OCI-LY1 (cell line): Measurements from ENCODE around the gene SMC6.

Experiments used
- H2AFZ ChIP-seq: fragments of 200-600 bp; sonication (generic), shearing (Covaris generic); 2 replicates; pipeline ENCODE4 v1.6.0; 2014; ENCODE audit warnings: antibody characterized with exemption, mild to moderate bottlenecking, low read length
- H3F3A ChIP-seq: fragments of 200-600 bp; sonication (generic), shearing (Covaris generic); 2 replicates; pipeline ENCODE4 v1.6.0; 2014; ENCODE audit warnings: mild to moderate bottlenecking, antibody characterized with exemption, low read length, moderate library complexity; ENCODE audit not compliant: insufficient read depth
- H3K27ac ChIP-seq: fragments of 200-600 bp; sonication (generic); 2 replicates; pipeline ENCODE4 v1.5.1; 2014; ENCODE audit warnings: low read length, mixed run types, mild to moderate bottlenecking, low read depth; ENCODE audit not compliant: poor library complexity, severe bottlenecking
- H3K27me3 ChIP-seq: fragments of 200-600 bp; sonication (generic); 2 replicates; pipeline ENCODE4 v1.6.0; 2014; ENCODE audit warnings: antibody characterized with exemption, mild to moderate bottlenecking, low read length, moderate library complexity; ENCODE audit not compliant: insufficient read depth
- H3K36me3 ChIP-seq: fragments of 200-600 bp; sonication (generic); 2 replicates; pipeline ENCODE4 v1.6.1; 2014; ENCODE audit warnings: mild to moderate bottlenecking, antibody characterized with exemption, low read length, moderate library complexity, mixed read lengths; ENCODE audit not compliant: insufficient read depth
- H3K4me1 ChIP-seq: fragments of 200-600 bp; sonication (generic); 2 replicates; pipeline ENCODE4 v1.5.1; 2014; ENCODE audit warnings: mild to moderate bottlenecking, low read length, moderate library complexity; ENCODE audit not compliant: insufficient read depth, severe bottlenecking
- H3K4me2 ChIP-seq: fragments of 200-600 bp; sonication (generic), shearing (Covaris generic); 2 replicates; pipeline ENCODE4 v1.6.1; 2014; ENCODE audit warnings: low read length
- H3K4me3 ChIP-seq: fragments of 200-600 bp; sonication (generic); 2 replicates; pipeline ENCODE4 v1.5.1; 2014; ENCODE audit warnings: low read length, low read depth, mild to moderate bottlenecking, mixed read lengths; ENCODE audit not compliant: poor library complexity, severe bottlenecking
- H3K79me2 ChIP-seq: fragments of 200-600 bp; shearing (Covaris generic); 2 replicates; pipeline ENCODE4 v1.6.1; 2016; ENCODE audit warnings: mixed run types, low read length, mixed read lengths; ENCODE audit not compliant: insufficient read depth
- H3K9ac ChIP-seq: fragments of 200-600 bp; sonication (generic), shearing (Covaris generic); 2 replicates; pipeline ENCODE4 v1.6.1; 2014; ENCODE audit warnings: mild to moderate bottlenecking, low read length, mixed read lengths
- H3K9me2 ChIP-seq: fragments of 200-600 bp; sonication (generic), shearing (Covaris generic); 2 replicates; pipeline ENCODE4 v1.6.1; 2014; ENCODE audit warnings: low read depth, mild to moderate bottlenecking, low read length, mixed read lengths
- H3K9me3 ChIP-seq: fragments of 200-600 bp; shearing (Covaris generic); 2 replicates; pipeline ENCODE4 v1.6.1; 2014; ENCODE audit warnings: low read length, mixed read lengths
- H4K20me1 ChIP-seq: fragments of 200-600 bp; sonication (generic), shearing (Covaris generic); 2 replicates; pipeline ENCODE4 v1.6.0; 2016; ENCODE audit warnings: mild to moderate bottlenecking, low read length; ENCODE audit not compliant: insufficient read depth
- CTCF ChIP-seq: fragments of 200-600 bp; sonication (generic), shearing (Covaris generic); IDR thresholded peaks from 2 replicates; pipeline ENCODE4 v1.5.1; 2017; ENCODE audit warnings: mild to moderate bottlenecking, antibody characterized with exemption, low read length, moderate library complexity, mixed read lengths
- EZH2 ChIP-seq: fragments of 200-600 bp; sonication (generic), shearing (Covaris generic); IDR thresholded peaks from 2 replicates; pipeline ENCODE4 v1.8.0; 2017; ENCODE audit warnings: borderline replicate concordance, mixed run types, mild to moderate bottlenecking, antibody characterized with exemption, low read length, moderate library complexity, mixed read lengths

SMC6 gene

GRCh38 chr2:17657759-17658158 is 95.9 kb downstream of the SMC6 start:
- no peaks in the 10 kb centered on the region for H3F3A ChIP-seq
- no peak overlapping the region for H2AFZ ChIP-seq
- H3K9me2 ChIP-seq, result no peaks in the 10 kb centered on the region
- H3K4me1 ChIP-seq, result no peaks in the 10 kb centered on the region
- no peak overlapping the region for H3K4me2 ChIP-seq
- no peaks in the 10 kb centered on the region for H3K9me3 ChIP-seq
- no peak overlapping the region for H3K9ac ChIP-seq
- no peak overlapping the region for H3K27ac ChIP-seq
- TF ChIP-seq EZH2 (no peak), CTCF (no peak)
- peaks cover under 1% of the 10 kb centered on the region; the same call in 1 of the 2 replicates for H3K36me3 ChIP-seq
- no peak overlapping the region for H3K4me3 ChIP-seq
- no peaks in the 10 kb centered on the region for H4K20me1 ChIP-seq
- H3K27me3 ChIP-seq, result no peaks in the 10 kb centered on the region
- no peaks in the 10 kb centered on the region for H3K79me2 ChIP-seq

GRCh38 chr2:17652681-17653394 is 100.8 kb downstream of the SMC6 start:
- Histone ChIP-seq H3K9me2 (no peaks in the 10 kb centered on the region), H3K9ac (no peak overlapping the region), H3K4me2 (no peak overlapping the region), H2AFZ (no peak overlapping the region), H3K4me1 (no peaks in the 10 kb centered on the region), H3K27ac (no peak overlapping the region), H4K20me1 (no peaks in the 10 kb centered on the region), H3K4me3 (no peak overlapping the region), H3F3A (no peaks in the 10 kb centered on the region), H3K27me3 (no peaks in the 10 kb centered on the region), H3K9me3 (no peaks in the 10 kb centered on the region), H3K36me3 (no peaks in the 10 kb centered on the region), H3K79me2 (no peaks in the 10 kb centered on the region)
- TF ChIP-seq CTCF (no peak), EZH2 (no peak)

GRCh38 chr2:17649026-17649425 is 104.6 kb downstream of the SMC6 start:
- no peaks in the 10 kb centered on the region for H4K20me1 ChIP-seq
- H3K4me2 ChIP-seq, result no peak overlapping the region
- no peak overlapping the region for H3K27ac ChIP-seq
- no peak overlapping the region for H2AFZ ChIP-seq
- no peaks in the 10 kb centered on the region for H3K79me2 ChIP-seq
- H3K4me1 ChIP-seq, result peaks cover 4% of the 10 kb centered on the region
- no peaks in the 10 kb centered on the region for H3F3A ChIP-seq
- no peaks in the 10 kb centered on the region for H3K27me3 ChIP-seq
- no peak for TF ChIP-seq CTCF
- no peak for TF ChIP-seq EZH2
- H3K9ac ChIP-seq, result no peak overlapping the region
- H3K9me3 ChIP-seq, result no peaks in the 10 kb centered on the region
- no peaks in the 10 kb centered on the region for H3K36me3 ChIP-seq
- H3K4me3 ChIP-seq, result no peak overlapping the region
- no peaks in the 10 kb centered on the region for H3K9me2 ChIP-seq
